HEK293T (cell line): Measurements from ENCODE around the gene CAT.

Experiments
- CTBP1 ChIP-seq: fragments of 450-650 bp; IDR thresholded peaks from 2 replicates; pipeline ENCODE4 v1.6.1; 2016; ENCODE audit warnings: borderline replicate concordance
- ELF4 ChIP-seq: fragments of 450-650 bp; IDR thresholded peaks from 2 replicates; pipeline ENCODE4 v1.6.1; 2017; ENCODE audit warnings: antibody characterized with exemption
- HDGF ChIP-seq: fragments of 450-650 bp; IDR thresholded peaks from 2 replicates; pipeline ENCODE4 v1.6.1; 2017; ENCODE audit warnings: antibody characterized with exemption, borderline replicate concordance
- L3MBTL2 ChIP-seq: fragments of 450-650 bp; conservative IDR thresholded peaks from 2 replicates; pipeline ENCODE4 v1.6.1; 2016; ENCODE audit warnings: mild to moderate bottlenecking
- LEF1 ChIP-seq: fragments of 450-650 bp; IDR thresholded peaks from 2 replicates; pipeline ENCODE4 v1.6.1; 2017; ENCODE audit warnings: mild to moderate bottlenecking, borderline replicate concordance
- SP1 ChIP-seq: fragments of 450-650 bp; IDR thresholded peaks from 2 replicates; pipeline ENCODE4 v1.6.1; 2017
- ZNF384 ChIP-seq: fragments of 450-650 bp; IDR thresholded peaks from 2 replicates; pipeline ENCODE4 v1.6.1; 2016

DNA sequence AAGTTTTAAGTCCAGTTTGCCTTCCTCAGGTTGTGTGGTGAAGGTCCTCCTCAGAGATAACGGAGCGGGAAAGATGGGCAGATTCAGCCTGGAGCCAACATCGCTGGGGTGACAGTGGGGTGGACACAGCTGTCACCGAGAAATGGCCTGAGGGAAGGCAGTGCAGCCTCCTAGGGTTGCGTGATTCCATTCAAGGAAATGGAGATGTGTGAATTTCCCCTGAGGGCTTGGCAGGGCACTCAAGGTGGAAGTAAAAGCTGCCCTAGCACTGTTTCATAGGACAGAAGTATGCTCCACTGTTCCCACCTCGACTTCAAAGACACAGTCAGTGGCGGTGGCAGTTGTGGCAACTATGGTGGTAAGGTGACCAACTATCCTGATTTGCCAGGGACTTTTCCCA lies 15.4 kb upstream of the CAT start:
- TF ChIP-seq CTBP1 (no peak), SP1 (no peak), LEF1 (no peak), ELF4 (no peak), L3MBTL2 (no peak), ZNF384 (no peak), HDGF (no peak)
